ENCODE data around the gene PDE6B.
"Not testable (repeated sequence)": the region's sequence is repeated elsewhere in the genome, so short reads cannot be mapped to it uniquely, and the experiment has no call there.

Gene PDE6B

GRCh38 chr4:622996-623913, 2.1 kb upstream of the PDE6B start:
- DNase-seq, result no peak

GRCh38 chr4:623914-624566, 1.3 kb upstream of the PDE6B start:
- no peak for DNase-seq

- DNase-seq, result no peak
Observed at GRCh38 chr4:625631-626161, 323 bp downstream of the PDE6B start.

- no peak for DNase-seq
Observed at GRCh38 chr4:626201-627091, 1.1 kb downstream of the PDE6B start.

- no peak for DNase-seq
Observed at GRCh38 chr4:627347-628125, 2.2 kb downstream of the PDE6B start.

GRCh38 chr4:628311-628741, 3.0 kb downstream of the PDE6B start:
- DNase-seq, result no peak

GRCh38 chr4:628821-629635, 3.7 kb downstream of the PDE6B start:
- no peak for DNase-seq

GRCh38 chr4:629636-629914, 4.2 kb downstream of the PDE6B start:
- no peak for DNase-seq

- DNase-seq, result no peak
Observed at GRCh38 chr4:629915-630641, 4.7 kb downstream of the PDE6B start.

- DNase-seq, result no peak
Observed at GRCh38 chr4:630656-631055, 5.3 kb downstream of the PDE6B start.

- no peak for DNase-seq
Observed at GRCh38 chr4:632196-632790, 6.9 kb downstream of the PDE6B start.

- no peak for DNase-seq
Observed at GRCh38 chr4:632926-633325, 7.6 kb downstream of the PDE6B start.

- no peak for DNase-seq
Observed at GRCh38 chr4:633406-633805, 8.0 kb downstream of the PDE6B start.

- DNase-seq, result no peak
Observed at GRCh38 chr4:633976-634598, 8.7 kb downstream of the PDE6B start.

- DNase-seq, result no peak
Observed at GRCh38 chr4:634599-634985, 9.2 kb downstream of the PDE6B start.

- not testable (repeated sequence) for DNase-seq
Observed at GRCh38 chr4:635066-635835, 9.9 kb downstream of the PDE6B start.

- DNase-seq, result no peak
Observed at GRCh38 chr4:635851-636627, 10.7 kb downstream of the PDE6B start.

- DNase-seq, result no peak
Observed at GRCh38 chr4:636628-637159, 11.3 kb downstream of the PDE6B start.

All from CD4-positive, alpha-beta T cell treated with Interleukin-4 for 1 hour (primary cell).